ENCODE measurements around the gene FNBP1. TPM values are rescaled to one million over a fixed set of nuclear protein-coding genes. Genes with fewer than 3 reads are reported as not detected.

The FNBP1 gene
- polyA plus RNA-seq, 2 of the 4 experiments (the other 2 are of a cell fraction) = 10.6 to 15.6 TPM

- no peaks in the 10 kb centered on the region for H3K9me3 ChIP-seq
- ATAC-seq (no peak), FAIRE-seq (no peak), DNase-seq (ENCODE audit: low read depth in 1 of 2, low spot score in 1 of 2) (no peak)
- ChIA-PET CTCF (interaction anchor here (1.0 kb wide), 1 partner anchor 28 kb away, joined by 3 read pairs; no protein-coding TSS in a partner anchor), POLR2A (no interaction called here)
- no peak overlapping the region for H3K4me2 ChIP-seq
- H3K27ac ChIP-seq = no peak overlapping the region
- peaks cover 5% of the 10 kb centered on the region for H3K4me1 ChIP-seq
- no peak for TF ChIP-seq ZFP36 (IDR thresholded peaks at IDR 0.05; ENCODE audit: borderline replicate concordance, partially characterized antibody)
- TF ChIP-seq ZC3H11A (IDR thresholded peaks at IDR 0.05) = no peak
- TF ChIP-seq FOSB (CRISPR knock-in tag; IDR thresholded peaks at IDR 0.05) = no peak
- H3K4me3 ChIP-seq = no peak overlapping the region
- 92% methylated on average over 16 of the region's 17 CpGs for WGBS (ENCODE audit: missing lambda C conversion rate)
Measured at GRCh38 chr9:129879103-129879699, 163.8 kb downstream of the FNBP1 start.

GRCh38 chr9:129878291-129878690, 164.7 kb downstream of the FNBP1 start:
- Histone ChIP-seq H3K4me2 (no peak overlapping the region), H3K4me1 (no peaks in the 10 kb centered on the region), H3K4me3 (no peak overlapping the region), H3K9me3 (no peaks in the 10 kb centered on the region), H3K27ac (no peak overlapping the region)
- 96% methylated on average over 11 of the region's 11 CpGs for WGBS (ENCODE audit: missing lambda C conversion rate)
- DNase-seq (ENCODE audit: low read depth in 1 of 2, low spot score in 1 of 2) (no peak), ATAC-seq (no peak), FAIRE-seq (no peak)
- ChIA-PET CTCF (interaction anchor here (0.5 to 1.0 kb wide), 2 partner anchors 8 to 170 kb away, joined by 3 to 4 read pairs; no protein-coding TSS in a partner anchor), POLR2A (no interaction called here)
- TF ChIP-seq SMC3 (IDR thresholded peaks at IDR 0.05) (no peak), TP53 (CRISPR knock-in tag; IDR thresholded peaks at IDR 0.05) (no peak), EHF (CRISPR knock-in tag; IDR thresholded peaks at IDR 0.05) (no peak), KDM1A (IDR thresholded peaks at IDR 0.05; ENCODE audit: low read depth) (no peak), ZC3H11A (IDR thresholded peaks at IDR 0.05) (no peak), USF2 (IDR thresholded peaks at IDR 0.05) (no peak), GATA3 (IDR thresholded peaks at IDR 0.05; ENCODE audit: borderline replicate concordance) (no peak), FOSL2 (IDR thresholded peaks at IDR 0.05) (no peak), FOSL2 (CRISPR knock-in tag; IDR thresholded peaks at IDR 0.05) (no peak)

GRCh38 chr9:129876815-129877214, 166.2 kb downstream of the FNBP1 start:
- WGBS (ENCODE audit: missing lambda C conversion rate) = 86% methylated on average over 7 of the region's 7 CpGs
- FAIRE-seq (no peak), DNase-seq (ENCODE audit: low read depth in 1 of 2, low spot score in 1 of 2) (no peak), ATAC-seq (no peak)
- Histone ChIP-seq H3K4me1 (no peaks in the 10 kb centered on the region), H3K27ac (no peak overlapping the region), H3K4me3 (no peak overlapping the region), H3K9me3 (no peaks in the 10 kb centered on the region), H3K4me2 (no peak overlapping the region)
- TF ChIP-seq MAFK (IDR thresholded peaks at IDR 0.05; ENCODE audit: partially characterized antibody) = no peak
- TF ChIP-seq ZSCAN20 (CRISPR knock-in tag; IDR thresholded peaks at IDR 0.05) = no peak
- no peak for TF ChIP-seq RARB (CRISPR knock-in tag; IDR thresholded peaks at IDR 0.05)
- no peak for TF ChIP-seq RNF2 (IDR thresholded peaks at IDR 0.05; ENCODE audit: borderline replicate concordance, low read depth)
- TF ChIP-seq SREBF2 (IDR thresholded peaks at IDR 0.05) = no peak
- no peak for TF ChIP-seq GATA3 (IDR thresholded peaks at IDR 0.05; ENCODE audit: borderline replicate concordance)
- TF ChIP-seq KDM5A (IDR thresholded peaks at IDR 0.05) = no peak
- TF ChIP-seq NFE2L2 (conservative IDR thresholded peaks at IDR 0.05; ENCODE audit: low read length) = no peak
- TF ChIP-seq MYC (IDR thresholded peaks at IDR 0.05; ENCODE audit: borderline replicate concordance, low read length) = no peak
- TF ChIP-seq POLR2AphosphoS2 (conservative IDR thresholded peaks at IDR 0.05; ENCODE audit: low read length) = no peak
- no peak for TF ChIP-seq BHLHE40 (IDR thresholded peaks at IDR 0.05; ENCODE audit: low read depth, low read length)
- no peak for TF ChIP-seq ZNF302 (CRISPR knock-in tag; IDR thresholded peaks at IDR 0.05)
- no peak for TF ChIP-seq PHF8 (IDR thresholded peaks at IDR 0.05; ENCODE audit: borderline replicate concordance, low read depth)
- TF ChIP-seq HEYL (CRISPR knock-in tag; IDR thresholded peaks at IDR 0.05) = no peak
- TF ChIP-seq CHD2 (IDR thresholded peaks at IDR 0.05; ENCODE audit: low read length, partially characterized antibody) = no peak
- no peak for TF ChIP-seq HMGXB4 (CRISPR knock-in tag; IDR thresholded peaks at IDR 0.05; ENCODE audit: borderline replicate concordance)
- no peak for TF ChIP-seq NR3C1 (IDR thresholded peaks at IDR 0.05)
- no peak for TF ChIP-seq ATOH8 (CRISPR knock-in tag; IDR thresholded peaks at IDR 0.05; ENCODE audit: low read depth)
- TF ChIP-seq NPAS2 (CRISPR knock-in tag; IDR thresholded peaks at IDR 0.05; ENCODE audit: borderline replicate concordance) = no peak
- no peak for TF ChIP-seq FOSL2 (IDR thresholded peaks at IDR 0.05)
- TF ChIP-seq FOSL2 (CRISPR knock-in tag; IDR thresholded peaks at IDR 0.05) = no peak
- CTCF ChIA-PET = interaction anchor here (0.6 to 1.4 kb wide), 2 partner anchors 10 to 131 kb away, joined by 4 to 5 read pairs; no protein-coding TSS in a partner anchor
- POLR2A ChIA-PET = no interaction called here
